HG03097 (cell line): Measurements from ENCODE around the gene AK9.
"Not testable (repeated sequence)": the region's sequence is repeated elsewhere in the genome, so short reads cannot be mapped to it uniquely, and the experiment has no call there.

Experiments used
- ATAC-seq: cut with Tn5 transposase; IDR thresholded peaks from one replicate; pipeline ENCODE4 v1.9.1; 2021; ENCODE audit not compliant: unreplicated experiment, low FRiP score

The AK9 gene

GRCh38 chr6:109628158-109629000, 62.6 kb downstream of the AK9 start:
- ATAC-seq, result no peak

GRCh38 chr6:109626311-109626710, 64.7 kb downstream of the AK9 start:
- ATAC-seq, result no peak

GRCh38 chr6:109625199-109625598, 65.8 kb downstream of the AK9 start:
- ATAC-seq, result no peak

- no peak for ATAC-seq
These were observed 67.7 kb downstream of the AK9 start for GRCh38 chr6:109623288-109623687.

GRCh38 chr6:109612268-109612667, 78.7 kb downstream of the AK9 start:
- ATAC-seq, result no peak

- no peak for ATAC-seq
These were observed 79.5 kb downstream of the AK9 start for GRCh38 chr6:109611502-109611901.

GRCh38 chr6:109610590-109610989, 80.4 kb downstream of the AK9 start:
- ATAC-seq, result no peak

GRCh38 chr6:109609737-109610136, 81.3 kb downstream of the AK9 start:
- ATAC-seq, result no peak

- ATAC-seq, result no peak
These were observed 84.6 kb downstream of the AK9 start for GRCh38 chr6:109606359-109606758.

- no peak for ATAC-seq
These were observed 95.0 kb downstream of the AK9 start for GRCh38 chr6:109595998-109596397.

GRCh38 chr6:109580519-109580918, 110.5 kb downstream of the AK9 start:
- ATAC-seq, result no peak

GRCh38 chr6:109579361-109579760, 111.6 kb downstream of the AK9 start:
- no peak for ATAC-seq

GRCh38 chr6:109569901-109570300, 121.1 kb downstream of the AK9 start:
- not testable (repeated sequence) for ATAC-seq

GRCh38 chr6:109561844-109562243, 129.2 kb downstream of the AK9 start:
- ATAC-seq, result no peak

- no peak for ATAC-seq
These were observed 159.6 kb downstream of the AK9 start for GRCh38 chr6:109531446-109531845.

GRCh38 chr6:109527989-109528388, 163.0 kb downstream of the AK9 start:
- no peak for ATAC-seq

- no peak for ATAC-seq
These were observed 163.9 kb downstream of the AK9 start for GRCh38 chr6:109526905-109527628.

- no peak for ATAC-seq
These were observed 166.9 kb downstream of the AK9 start for GRCh38 chr6:109524129-109524528.

GRCh38 chr6:109523478-109523877, 167.5 kb downstream of the AK9 start:
- ATAC-seq, result no peak

GRCh38 chr6:109521080-109521479, 169.9 kb downstream of the AK9 start:
- ATAC-seq, result no peak

GRCh38 chr6:109519647-109520046, 171.4 kb downstream of the AK9 start:
- not testable (repeated sequence) for ATAC-seq

GRCh38 chr6:109516929-109517328, 174.1 kb downstream of the AK9 start:
- ATAC-seq, result no peak
